GM12865 (cell line): Measurements from ENCODE around the gene MBP.

Experiments
- DNase-seq: peaks from one replicate; pipeline ENCODE4 v3.0.0; 2010; ENCODE audit warnings: low read depth
- H3K4me3 ChIP-seq: 2 replicates; pipeline ENCODE4 v1.5.1; 2011; ENCODE audit warnings: mild to moderate bottlenecking, low read depth, low read length, control low read depth
- CTCF ChIP-seq: IDR thresholded peaks from 2 replicates; pipeline ENCODE4 v1.5.1; 2011; ENCODE audit warnings: low read length, control low read depth, low read depth, inconsistent platforms; ENCODE audit not compliant: insufficient read depth; ENCODE audit errors: missing control alignments

The MBP gene

GRCh38 chr18:77008006-77008405 is 124.6 kb downstream of the MBP start:
- no peak overlapping the region for H3K4me3 ChIP-seq
- TF ChIP-seq CTCF = no peak
- no peak for DNase-seq

GRCh38 chr18:77007251-77007650 is 125.3 kb downstream of the MBP start:
- no peak for TF ChIP-seq CTCF
- no peak overlapping the region for H3K4me3 ChIP-seq
- DNase-seq = no peak

GRCh38 chr18:77006305-77007175 is 126.0 kb downstream of the MBP start:
- H3K4me3 ChIP-seq = no peak overlapping the region
- no peak for DNase-seq
- TF ChIP-seq CTCF = no peak

- H3K4me3 ChIP-seq = no peak overlapping the region
- no peak for TF ChIP-seq CTCF
- no peak for DNase-seq
These were observed 126.9 kb downstream of the MBP start for GRCh38 chr18:77005651-77006195.

- no peak overlapping the region for H3K4me3 ChIP-seq
- no peak for DNase-seq
- no peak for TF ChIP-seq CTCF
These were observed 127.8 kb downstream of the MBP start for GRCh38 chr18:77004555-77005380.

GRCh38 chr18:77003316-77003715 is 129.3 kb downstream of the MBP start:
- H3K4me3 ChIP-seq = no peak overlapping the region
- TF ChIP-seq CTCF = no peak
- DNase-seq = no peak
